Right ventricle myocardium inferior (tissue), 1 donor: Measurements from ENCODE around the gene BBX. TPM values are rescaled to one million over a fixed set of nuclear protein-coding genes. Genes with fewer than 3 reads are reported as not detected.
A peak's percentile ranks its signal among the peaks of the same experiment; 100 is the strongest.
"Not testable (repeated sequence)": the region's sequence is repeated elsewhere in the genome, so short reads cannot be mapped to it uniquely, and the experiment has no call there.

Experiments used
- ATAC-seq: fragments of 200-7000 bp; cut with Tn5 transposase; one replicate; pipeline ENCODE4 v1.9.1; 2020; ENCODE audit warnings: mild to moderate bottlenecking, moderate library complexity
- DNase-seq: peaks from one replicate; pipeline ENCODE4 v3.0.0; 2021; ENCODE audit errors: missing footprints
- intact Hi-C: fragments of 100-400 bp; cut with DNase I; formaldehyde crosslinking; loops from one replicate; pipeline ENCODE4 v1.11.0; 2022
- total RNA-seq: library from RNA; stranded (reverse); fragmentation: NEBNext Ultra II Directional; extraction: Animal tissue kit (Norgen Biotek cat#: 25700); gene quantifications from one replicate; pipeline ENCODE4 v1.2.1, GENCODE V29; 2021
- donor health status: DM: no; HTN: yes; CAD: no; lungs with severe emphysema.

BBX gene
- total RNA-seq, 1 donor from 2014 or later = 37.7 TPM

DNA sequence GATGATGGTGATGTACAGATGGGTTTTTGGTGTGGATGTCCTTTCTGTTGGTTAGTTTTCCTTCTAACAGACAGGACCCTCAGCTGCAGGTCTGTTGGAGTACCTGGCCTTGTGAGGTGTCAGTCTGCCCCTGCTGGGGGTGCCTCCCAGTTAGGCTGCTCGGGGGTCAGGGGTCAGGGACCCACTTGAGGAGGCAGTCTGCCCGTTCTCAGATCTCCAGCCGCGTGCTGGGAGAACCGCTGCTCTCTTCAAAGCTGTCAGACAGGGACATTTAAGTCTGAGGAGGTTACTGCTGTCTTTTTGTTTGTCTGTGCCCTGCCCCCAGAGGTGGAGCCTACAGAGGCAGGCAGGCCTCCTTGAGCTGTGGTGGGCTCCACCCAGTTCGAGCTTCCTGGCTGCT lies 174.6 kb downstream of the BBX start:
- intact Hi-C loops, DNase-seq, ATAC-seq: not testable (repeated sequence)

DNA sequence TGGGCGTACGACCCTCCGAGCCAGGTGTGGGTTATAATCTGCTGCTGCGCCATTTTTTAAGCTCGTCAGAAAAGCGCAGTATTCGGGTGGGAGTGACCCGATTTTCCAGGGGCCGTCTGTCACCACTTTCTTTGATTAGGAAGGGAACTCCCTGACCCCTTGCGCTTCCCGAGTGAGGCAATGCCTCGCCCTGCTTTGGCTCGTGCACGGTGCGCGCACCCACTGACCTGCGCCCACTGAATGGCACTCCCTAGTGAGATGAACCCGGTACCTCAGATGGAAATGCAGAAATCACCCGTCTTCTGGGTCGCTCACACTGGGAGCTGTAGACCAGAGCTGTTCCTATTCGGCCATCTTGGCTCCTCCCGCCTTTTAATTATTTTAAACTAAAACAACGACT lies 175.1 kb downstream of the BBX start:
- ATAC-seq, DNase-seq, intact Hi-C loops: not testable (repeated sequence)

GRCh38 chr3:107699682-107700081 lies 176.9 kb downstream of the BBX start:
- intact Hi-C loops = no loop called here
- ATAC-seq = no peak
- DNase-seq = no peak

DNA sequence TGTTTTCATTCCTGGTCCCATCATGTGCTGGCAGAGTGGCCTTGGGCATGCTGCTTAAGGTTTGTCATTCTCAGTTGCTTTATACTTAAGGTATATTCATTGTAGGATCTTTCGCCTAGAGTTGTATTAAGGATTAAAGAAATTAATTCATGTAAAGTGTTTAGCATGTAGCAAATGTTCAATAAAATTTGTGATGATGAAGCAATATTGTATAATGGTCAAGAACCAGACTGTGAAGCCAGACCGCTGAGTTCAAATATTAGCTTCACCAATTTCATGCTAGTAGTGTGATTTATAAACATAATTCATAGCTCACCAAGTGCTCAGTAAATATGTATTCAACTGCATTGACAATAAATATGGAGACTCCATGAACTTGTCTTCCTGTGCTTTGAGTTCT lies 178.5 kb downstream of the BBX start:
- ATAC-seq (no peak), DNase-seq (no peak)
- intact Hi-C loops = no loop called here

DNA sequence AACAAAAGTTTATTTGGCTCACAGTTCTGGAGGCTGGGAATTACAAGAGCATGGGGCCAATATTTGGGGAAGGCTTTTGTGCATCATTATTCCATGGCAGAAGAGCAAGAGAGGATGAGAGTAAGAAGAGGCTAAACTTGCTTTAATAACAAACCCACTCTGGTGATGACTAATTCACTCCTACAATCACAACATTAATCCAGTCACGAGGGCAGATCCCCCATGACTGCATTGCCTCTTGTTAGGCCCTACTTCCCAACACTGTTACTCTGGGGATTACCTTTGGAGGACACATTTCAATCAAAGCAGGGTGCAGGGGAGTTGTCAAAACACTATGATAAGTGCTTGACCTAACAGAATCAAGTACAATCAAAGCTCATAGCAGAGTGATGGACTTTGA lies 181.7 kb downstream of the BBX start:
- DNase-seq = no peak

GRCh38 chr3:107705046-107705445 lies 182.3 kb downstream of the BBX start:
- ATAC-seq = no peak
- intact Hi-C loops = no loop called here

More for the DNA sequence above, 181.7 kb downstream of the BBX start:
- intact Hi-C loops = no loop called here
- no peak for ATAC-seq

DNA sequence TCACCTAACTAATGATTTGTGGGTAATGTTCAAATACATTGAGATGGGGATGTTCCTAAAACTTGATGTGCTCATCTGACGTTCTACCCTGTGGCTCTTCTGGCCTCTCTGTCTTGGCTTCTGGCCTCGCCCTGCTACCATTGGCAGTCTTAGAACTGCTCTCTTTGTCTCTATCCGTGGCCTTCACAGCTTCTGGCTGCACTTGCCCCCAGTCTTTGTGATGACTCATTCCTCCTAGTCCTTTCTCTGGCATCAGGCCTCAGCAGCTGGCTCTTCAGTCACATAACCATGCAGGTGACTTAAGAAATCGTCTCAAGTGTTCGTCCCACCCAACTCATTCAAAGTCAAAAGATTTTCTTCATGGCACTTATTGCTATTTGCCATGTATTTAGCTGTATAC lies 188.1 kb downstream of the BBX start:
- DNase-seq (peak; percentile 61), ATAC-seq (peak; percentile 83)
- intact Hi-C loops = no loop called here

More at GRCh38 chr3:107705046-107705445, 182.3 kb downstream of the BBX start:
- no peak for DNase-seq

DNA sequence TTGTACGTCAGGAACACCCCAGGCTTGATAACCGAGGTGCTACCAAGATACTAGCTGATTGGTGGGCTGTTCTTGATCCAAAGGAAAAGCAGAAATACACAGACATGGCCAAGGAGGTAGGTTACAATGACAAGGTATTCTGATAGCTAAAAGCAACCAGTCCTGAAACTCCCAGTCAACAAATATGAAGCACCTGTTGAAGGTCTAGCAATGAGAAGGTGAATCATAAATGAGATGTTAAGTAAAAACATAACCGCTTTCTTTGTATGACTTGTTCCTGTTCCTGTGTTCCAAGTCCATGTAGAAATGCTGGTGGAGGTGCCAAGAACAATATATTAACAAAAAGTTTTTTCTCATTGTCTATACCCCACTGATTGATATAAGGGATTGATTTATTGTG lies 194.0 kb downstream of the BBX start:
- DNase-seq (no peak), ATAC-seq (no peak)
- intact Hi-C loops = no loop called here

GRCh38 chr3:107718547-107718946 lies 195.8 kb downstream of the BBX start:
- intact Hi-C loops = no loop called here
- no peak for DNase-seq
- no peak for ATAC-seq

DNA sequence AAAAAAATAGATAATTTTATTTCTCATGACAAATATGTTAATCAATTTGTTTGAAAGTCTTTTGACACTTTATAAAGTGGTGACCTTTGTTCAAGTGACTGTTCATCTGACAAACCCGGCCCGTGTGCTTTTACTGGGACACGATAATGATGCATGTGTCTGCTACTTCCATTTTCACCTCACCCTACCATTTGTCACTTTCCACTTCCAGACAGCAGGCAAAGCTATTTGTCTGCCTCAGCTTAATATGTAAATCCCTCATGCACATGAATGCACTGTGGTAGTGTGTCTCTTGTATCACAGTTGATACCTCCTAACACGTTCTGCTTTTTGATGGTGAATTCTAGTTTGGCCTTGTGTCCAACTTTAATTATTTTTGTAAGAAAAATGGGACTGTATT lies 204.3 kb downstream of the BBX start:
- DNase-seq (no peak), ATAC-seq (no peak)
- intact Hi-C loops = no loop called here

DNA sequence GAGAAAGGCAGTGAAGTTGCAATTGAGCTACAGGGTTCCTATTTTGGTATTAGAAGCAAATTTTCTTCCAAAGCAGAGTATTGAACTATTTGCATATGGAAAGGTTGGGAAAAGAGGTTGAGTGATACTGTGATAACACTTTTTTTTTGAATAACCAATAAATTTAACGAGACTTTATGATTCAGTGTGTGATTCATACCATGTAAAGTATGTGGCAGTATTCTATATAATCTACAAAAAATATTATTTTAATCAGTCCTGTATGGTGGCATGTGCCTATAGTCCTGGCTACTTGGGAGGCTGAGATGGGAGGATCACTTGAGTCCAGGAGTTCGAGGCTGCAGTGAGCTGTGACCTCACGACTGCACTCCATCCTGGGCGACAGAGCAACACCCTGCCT lies 206.9 kb downstream of the BBX start:
- intact Hi-C loops = no loop called here
- DNase-seq (no peak), ATAC-seq (no peak)

GRCh38 chr3:107734317-107734716 lies 211.6 kb downstream of the BBX start:
- DNase-seq (no peak), ATAC-seq (no peak)
- intact Hi-C loops = no loop called here

DNA sequence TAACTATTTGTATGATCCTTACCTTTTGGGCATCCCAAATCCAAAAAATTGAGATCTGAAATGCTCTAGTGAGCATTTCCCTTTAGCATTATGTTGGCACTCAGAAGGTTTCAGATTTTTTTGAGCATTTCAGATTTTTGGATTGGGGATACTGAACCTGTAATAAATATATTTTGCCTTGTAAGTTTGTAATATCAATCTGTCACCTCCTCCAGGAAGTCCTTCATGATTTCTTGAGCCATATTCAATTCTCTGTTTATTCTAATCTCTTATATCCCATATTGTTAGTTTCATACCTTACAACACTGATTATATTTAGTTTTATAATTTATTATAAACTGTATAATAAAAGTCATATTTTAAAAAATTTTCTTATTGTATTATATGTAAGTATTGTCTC lies 215.2 kb downstream of the BBX start:
- DNase-seq = no peak
- no peak for ATAC-seq
- intact Hi-C loops = no loop called here

GRCh38 chr3:107738486-107739183 lies 215.9 kb downstream of the BBX start:
- intact Hi-C loops = no loop called here
- DNase-seq = no peak
- ATAC-seq = no peak

- ATAC-seq (no peak), DNase-seq (no peak)
- intact Hi-C loops = no loop called here
These were observed 216.5 kb downstream of the BBX start for GRCh38 chr3:107739227-107739626.

DNA sequence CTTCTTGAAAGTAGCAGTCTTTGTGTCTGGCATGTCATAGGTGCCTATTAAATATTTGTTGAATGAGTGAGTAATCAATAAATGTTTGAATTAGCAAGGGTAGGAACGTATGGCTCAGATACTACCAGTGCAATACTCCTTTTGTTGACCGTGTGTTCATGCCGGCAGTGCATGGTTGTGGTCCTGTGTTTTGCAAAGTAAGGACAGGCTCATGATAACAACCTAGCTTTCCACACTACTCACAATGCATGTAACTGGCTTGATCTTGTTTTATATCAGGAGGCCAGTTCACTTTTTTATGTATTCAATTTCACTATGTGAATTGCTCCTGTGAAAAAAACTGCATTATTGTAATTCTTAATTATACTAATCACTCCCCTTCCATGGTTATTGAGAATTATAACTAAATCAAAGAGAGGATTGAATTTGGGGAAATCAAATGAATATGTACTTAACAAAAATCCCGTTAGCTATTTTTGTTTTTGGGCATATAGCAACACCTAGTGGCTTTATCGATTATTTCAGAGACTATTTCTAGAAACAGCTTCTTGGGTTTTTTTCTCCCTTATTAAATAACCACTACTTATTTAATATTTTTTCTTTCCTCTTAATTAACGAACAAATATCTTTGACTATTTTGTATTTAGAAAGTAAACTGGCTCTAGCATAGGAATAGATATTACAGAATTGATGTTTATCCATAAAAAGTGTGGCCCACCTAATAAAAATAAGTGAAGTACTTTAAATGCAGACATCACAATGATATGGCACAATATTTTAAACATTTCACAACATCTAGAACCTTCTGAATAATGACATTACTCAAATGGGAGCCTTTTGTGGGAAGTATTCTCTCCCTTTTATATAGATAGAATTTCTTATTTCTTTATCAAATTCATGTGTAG lies 218.5 kb downstream of the BBX start:
- no peak for DNase-seq
- ATAC-seq = no peak
- intact Hi-C loops = loop anchor here (1.0 to 5.0 kb wide), 3 partner anchors 65 to 504 kb away; no protein-coding TSS in a partner anchor

- ATAC-seq = no peak
- intact Hi-C loops = no loop called here
- no peak for DNase-seq
These were observed 222.6 kb downstream of the BBX start for GRCh38 chr3:107745354-107745753.

GRCh38 chr3:107752202-107752990 lies 229.6 kb downstream of the BBX start:
- no peak for ATAC-seq
- intact Hi-C loops = no loop called here
- no peak for DNase-seq

- ATAC-seq (peak; percentile 68), DNase-seq (no peak)
- intact Hi-C loops = no loop called here
These were observed 230.7 kb downstream of the BBX start for GRCh38 chr3:107753494-107753893.
